ENCODE measurements around the gene HOXC9. TPM values are rescaled to one million over a fixed set of nuclear protein-coding genes. Genes with fewer than 3 reads are reported as not detected.

The HOXC9 gene
- polyA plus RNA-seq, 2 of the 4 experiments (the other 2 are of a cell fraction), result 5.2 to 6.6 TPM

DNA sequence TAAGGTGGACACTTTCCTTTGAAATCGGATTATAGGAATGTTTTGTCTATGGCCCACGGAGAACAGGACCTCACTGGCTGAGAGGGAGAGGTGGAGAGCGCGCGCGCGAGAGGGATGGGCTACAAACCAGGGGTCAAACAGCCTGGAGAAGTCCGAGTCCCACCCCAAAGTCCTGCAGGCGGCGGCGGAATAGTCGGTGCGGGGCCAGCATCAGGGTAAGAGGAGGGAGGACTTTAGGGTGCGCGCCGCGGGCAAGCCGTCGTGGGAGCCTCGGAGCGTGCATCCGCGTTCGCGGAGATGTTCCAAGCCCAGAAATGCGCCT lies 5.5 kb downstream of the HOXC9 start:
- Histone ChIP-seq H3K4me2 (peak overlapping the region; percentile 60; the same call in 2 of the 3 replicates), H3K4me1 (peaks cover 20% of the 10 kb centered on the region), H3K27ac (no peak overlapping the region), H3K9me3 (no peaks in the 10 kb centered on the region), H3K4me3 (no peak overlapping the region)
- no peak for ATAC-seq
- TF ChIP-seq CBX8 (IDR thresholded peaks at IDR 0.05) (no peak), HDAC2 (IDR thresholded peaks at IDR 0.05) (no peak), ZNF302 (CRISPR knock-in tag; IDR thresholded peaks at IDR 0.05) (no peak), TP53 (CRISPR knock-in tag; IDR thresholded peaks at IDR 0.05) (no peak), BHLHE40 (IDR thresholded peaks at IDR 0.05; ENCODE audit: low read depth, low read length) (no peak), MYC (IDR thresholded peaks at IDR 0.05; ENCODE audit: borderline replicate concordance, low read length) (no peak), SREBF2 (IDR thresholded peaks at IDR 0.05) (no peak), FOXS1 (CRISPR knock-in tag; IDR thresholded peaks at IDR 0.05) (no peak), RARB (CRISPR knock-in tag; IDR thresholded peaks at IDR 0.05) (no peak), PHF8 (IDR thresholded peaks at IDR 0.05; ENCODE audit: borderline replicate concordance, low read depth) (no peak), NR3C1 (IDR thresholded peaks at IDR 0.05) (no peak), RFX5 (IDR thresholded peaks at IDR 0.05) (no peak), ESRRA (IDR thresholded peaks at IDR 0.05; ENCODE audit: borderline replicate concordance, low read length) (no peak)
- TF ChIP-seq, protein P1, sequence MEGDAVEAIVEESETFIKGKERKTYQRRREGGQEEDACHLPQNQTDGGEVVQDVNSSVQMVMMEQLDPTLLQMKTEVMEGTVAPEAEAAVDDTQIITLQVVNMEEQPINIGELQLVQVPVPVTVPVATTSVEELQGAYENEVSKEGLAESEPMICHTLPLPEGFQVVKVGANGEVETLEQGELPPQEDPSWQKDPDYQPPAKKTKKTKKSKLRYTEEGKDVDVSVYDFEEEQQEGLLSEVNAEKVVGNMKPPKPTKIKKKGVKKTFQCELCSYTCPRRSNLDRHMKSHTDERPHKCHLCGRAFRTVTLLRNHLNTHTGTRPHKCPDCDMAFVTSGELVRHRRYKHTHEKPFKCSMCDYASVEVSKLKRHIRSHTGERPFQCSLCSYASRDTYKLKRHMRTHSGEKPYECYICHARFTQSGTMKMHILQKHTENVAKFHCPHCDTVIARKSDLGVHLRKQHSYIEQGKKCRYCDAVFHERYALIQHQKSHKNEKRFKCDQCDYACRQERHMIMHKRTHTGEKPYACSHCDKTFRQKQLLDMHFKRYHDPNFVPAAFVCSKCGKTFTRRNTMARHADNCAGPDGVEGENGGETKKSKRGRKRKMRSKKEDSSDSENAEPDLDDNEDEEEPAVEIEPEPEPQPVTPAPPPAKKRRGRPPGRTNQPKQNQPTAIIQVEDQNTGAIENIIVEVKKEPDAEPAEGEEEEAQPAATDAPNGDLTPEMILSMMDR (IDR thresholded peaks at IDR 0.05), result no peak
- TF ChIP-seq, protein P2, sequence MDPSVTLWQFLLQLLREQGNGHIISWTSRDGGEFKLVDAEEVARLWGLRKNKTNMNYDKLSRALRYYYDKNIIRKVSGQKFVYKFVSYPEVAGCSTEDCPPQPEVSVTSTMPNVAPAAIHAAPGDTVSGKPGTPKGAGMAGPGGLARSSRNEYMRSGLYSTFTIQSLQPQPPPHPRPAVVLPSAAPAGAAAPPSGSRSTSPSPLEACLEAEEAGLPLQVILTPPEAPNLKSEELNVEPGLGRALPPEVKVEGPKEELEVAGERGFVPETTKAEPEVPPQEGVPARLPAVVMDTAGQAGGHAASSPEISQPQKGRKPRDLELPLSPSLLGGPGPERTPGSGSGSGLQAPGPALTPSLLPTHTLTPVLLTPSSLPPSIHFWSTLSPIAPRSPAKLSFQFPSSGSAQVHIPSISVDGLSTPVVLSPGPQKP (IDR thresholded peaks at IDR 0.05; ENCODE audit: low read depth, low read length), result no peak
- TF ChIP-seq, protein P3, sequence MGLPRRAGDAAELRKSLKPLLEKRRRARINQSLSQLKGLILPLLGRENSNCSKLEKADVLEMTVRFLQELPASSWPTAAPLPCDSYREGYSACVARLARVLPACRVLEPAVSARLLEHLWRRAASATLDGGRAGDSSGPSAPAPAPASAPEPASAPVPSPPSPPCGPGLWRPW (IDR thresholded peaks at IDR 0.05), result no peak
- FAIRE-seq, result no peak
- no peak for DNase-seq (ENCODE audit: low read depth in 1 of 2, low spot score in 1 of 2)
- 38% methylated on average over 26 of the region's 26 CpGs for WGBS (ENCODE audit: missing lambda C conversion rate)
- ChIA-PET CTCF (interaction anchor here (0.6 to 28.7 kb wide), 40 partner anchors 8 to 365 kb away, joined by 3 to 1074 read pairs (median 4); partner anchors contain the start of genes HOXC10, HOXC12, HOXC4 and HOXC5), POLR2A (interaction anchor here (0.6 to 1.0 kb wide), 4 partner anchors 11 to 196 kb away, joined by 3 to 6 read pairs (median 4); no protein-coding TSS in a partner anchor)

DNA sequence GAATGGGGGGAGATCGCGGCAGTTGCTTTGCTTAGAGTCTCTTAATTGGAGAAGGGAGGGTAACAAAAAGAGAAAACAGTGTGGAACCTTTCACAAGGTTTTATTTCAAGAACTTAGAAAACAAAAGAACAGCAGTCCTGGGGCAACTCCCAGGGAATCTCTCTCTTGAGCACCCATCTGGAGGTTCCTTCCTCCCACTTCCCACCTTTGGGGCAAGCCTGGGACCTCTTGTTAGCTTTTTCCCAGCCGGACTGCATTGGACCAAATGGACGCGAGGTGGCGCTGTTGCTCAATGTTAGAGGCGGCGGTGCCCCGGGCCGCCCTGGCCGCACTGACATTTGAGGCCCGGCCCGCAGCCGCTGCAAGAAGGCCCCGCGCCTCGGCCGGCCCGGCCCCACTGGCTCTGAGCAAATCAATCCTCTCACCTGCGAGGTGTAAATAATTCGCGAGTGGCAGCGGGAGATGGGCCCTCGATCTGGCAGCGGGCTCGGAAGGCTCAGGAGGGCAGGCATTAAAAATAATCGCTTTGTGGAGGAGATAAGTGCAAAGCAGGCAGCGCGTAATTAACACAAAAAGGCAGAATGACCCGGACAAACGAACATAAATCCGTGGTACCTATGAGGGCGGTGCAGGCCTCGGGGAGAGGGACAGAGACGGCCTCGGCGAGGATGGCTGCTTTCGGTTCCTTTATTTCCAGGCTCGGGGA lies 6.0 kb downstream of the HOXC9 start:
- TF ChIP-seq, protein P4, sequence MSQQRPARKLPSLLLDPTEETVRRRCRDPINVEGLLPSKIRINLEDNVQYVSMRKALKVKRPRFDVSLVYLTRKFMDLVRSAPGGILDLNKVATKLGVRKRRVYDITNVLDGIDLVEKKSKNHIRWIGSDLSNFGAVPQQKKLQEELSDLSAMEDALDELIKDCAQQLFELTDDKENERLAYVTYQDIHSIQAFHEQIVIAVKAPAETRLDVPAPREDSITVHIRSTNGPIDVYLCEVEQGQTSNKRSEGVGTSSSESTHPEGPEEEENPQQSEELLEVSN (IDR thresholded peaks at IDR 0.05; ENCODE audit: borderline replicate concordance, low read depth), result peak; percentile 44; the same call in 1 of the 2 replicates
- TF ChIP-seq, protein P5, sequence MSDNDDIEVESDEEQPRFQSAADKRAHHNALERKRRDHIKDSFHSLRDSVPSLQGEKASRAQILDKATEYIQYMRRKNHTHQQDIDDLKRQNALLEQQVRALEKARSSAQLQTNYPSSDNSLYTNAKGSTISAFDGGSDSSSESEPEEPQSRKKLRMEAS (IDR thresholded peaks at IDR 0.05), result peak; percentile 54; the same call in 1 of the 2 replicates
- TF ChIP-seq, protein P6, sequence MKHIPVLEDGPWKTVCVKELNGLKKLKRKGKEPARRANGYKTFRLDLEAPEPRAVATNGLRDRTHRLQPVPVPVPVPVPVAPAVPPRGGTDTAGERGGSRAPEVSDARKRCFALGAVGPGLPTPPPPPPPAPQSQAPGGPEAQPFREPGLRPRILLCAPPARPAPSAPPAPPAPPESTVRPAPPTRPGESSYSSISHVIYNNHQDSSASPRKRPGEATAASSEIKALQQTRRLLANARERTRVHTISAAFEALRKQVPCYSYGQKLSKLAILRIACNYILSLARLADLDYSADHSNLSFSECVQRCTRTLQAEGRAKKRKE (CRISPR knock-in tag; IDR thresholded peaks at IDR 0.05; ENCODE audit: low read depth), result no peak
- no peak for TF ChIP-seq EHMT2 (IDR thresholded peaks at IDR 0.05; ENCODE audit: low read depth)
- no peak for TF ChIP-seq POLR2A (IDR thresholded peaks at IDR 0.05; ENCODE audit: low read length)
- TF ChIP-seq RAD21 (conservative IDR thresholded peaks at IDR 0.05 in 1 of 2, IDR thresholded peaks at IDR 0.05 in 1 of 2), result peak; percentile 97 to 98
- TF ChIP-seq MAZ (IDR thresholded peaks at IDR 0.05; ENCODE audit: borderline replicate concordance, low read depth, low read length), result no peak
- TF ChIP-seq SMC3 (IDR thresholded peaks at IDR 0.05), result peak; percentile 97
- TF ChIP-seq MYC (IDR thresholded peaks at IDR 0.05; ENCODE audit: borderline replicate concordance, low read length), result no peak
- TF ChIP-seq, protein P1 (IDR thresholded peaks at IDR 0.05), result peak; percentile 93
- peak overlapping the region; percentile 60 for H3K4me2 ChIP-seq
- peaks cover 20% of the 10 kb centered on the region for H3K4me1 ChIP-seq
- H3K4me3 ChIP-seq, result no peak overlapping the region
- FAIRE-seq, result no peak
- peak; percentile 59 to 82 for ATAC-seq
- DNase-seq (ENCODE audit: low read depth in 1 of 2, low spot score in 1 of 2), result peak; percentile 82 to 86
- H3K9me3 ChIP-seq, result no peaks in the 10 kb centered on the region
- peak overlapping the region in 1 of 2 experiments; percentile 74; a peak in 3 of 6 replicates for H3K27ac ChIP-seq
- ChIA-PET POLR2A (interaction anchor here (0.6 to 1.0 kb wide), 5 partner anchors 11 to 195 kb away, joined by 3 to 6 read pairs (median 4); no protein-coding TSS in a partner anchor), CTCF (interaction anchor here (0.6 to 28.7 kb wide), 45 partner anchors 8 to 365 kb away, joined by 3 to 1074 read pairs (median 4); partner anchors contain the start of genes HOXC10, HOXC12, HOXC4 and HOXC5)
- 30% methylated on average over 34 of the region's 39 CpGs for WGBS (ENCODE audit: missing lambda C conversion rate)
